Muscle layer of colon (tissue), 2 donors: ENCODE measurements around the gene EOLA1.
"Not testable (repeated sequence)": the region's sequence is repeated elsewhere in the genome, so short reads cannot be mapped to it uniquely, and the experiment has no call there.

ENCODE experiments used
- H3K27ac ChIP-seq: one replicate; pipeline ENCODE4 v1.7.0; 2013; ENCODE audit warnings: low read depth, mild to moderate bottlenecking, low read length, moderate library complexity
- H3K27me3 ChIP-seq, 2 donors: one replicate each; pipeline ENCODE4 v1.7.0; 2013; ENCODE audit warnings: low read length in 2 of 2, mild to moderate bottlenecking in 2 of 2; ENCODE audit not compliant: insufficient read depth in 2 of 2, control insufficient read depth in 1 of 2
- H3K36me3 ChIP-seq: one replicate; pipeline ENCODE4 v1.7.0; 2013; ENCODE audit warnings: mild to moderate bottlenecking, low read length; ENCODE audit not compliant: insufficient read depth
- H3K4me1 ChIP-seq: one replicate; pipeline ENCODE4 v1.7.0; 2013; ENCODE audit warnings: mild to moderate bottlenecking, low read length; ENCODE audit not compliant: insufficient read depth
- H3K4me3 ChIP-seq, 2 donors: one replicate each; pipeline ENCODE4 v1.7.0; 2013; ENCODE audit warnings: low read length in 2 of 2, low read depth in 1 of 2, mild to moderate bottlenecking in 1 of 2, moderate library complexity in 1 of 2
- H3K9ac ChIP-seq: one replicate; pipeline ENCODE4 v1.7.0; 2013; ENCODE audit warnings: low read length
- H3K9me3 ChIP-seq: one replicate; pipeline ENCODE4 v1.7.0; 2013; ENCODE audit warnings: mild to moderate bottlenecking, low read length
- donor health status: abdominal sarcoma.
- donor health status: Adenocarcinoma of cecum.

Gene EOLA1

DNA sequence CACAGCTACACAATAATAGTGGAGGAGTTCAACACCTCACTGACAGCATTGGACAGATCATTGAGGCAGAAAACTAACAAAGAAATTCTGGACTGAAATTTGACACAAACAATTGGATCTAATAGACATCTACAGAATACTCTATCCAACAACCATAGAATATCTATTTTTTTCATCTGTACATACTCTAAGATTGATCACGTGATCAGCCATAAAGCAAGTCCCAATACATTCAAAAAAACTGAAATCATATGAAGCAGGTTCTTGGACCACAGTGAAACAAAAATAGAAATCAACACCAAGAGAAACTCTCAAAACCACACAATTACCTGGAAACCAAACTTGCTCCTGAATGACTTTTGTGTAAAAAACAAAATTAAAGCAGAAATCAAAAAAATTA, 23.5 kb upstream of the EOLA1 start:
- H3K4me1 ChIP-seq, result no peaks in the 10 kb centered on the region
- no peak overlapping the region for H3K4me3 ChIP-seq
- no peak overlapping the region for H3K9ac ChIP-seq
- no peaks in the 10 kb centered on the region for H3K36me3 ChIP-seq
- no peak overlapping the region for H3K27ac ChIP-seq
- no peaks in the 10 kb centered on the region for H3K27me3 ChIP-seq
- no peaks in the 10 kb centered on the region for H3K9me3 ChIP-seq

DNA sequence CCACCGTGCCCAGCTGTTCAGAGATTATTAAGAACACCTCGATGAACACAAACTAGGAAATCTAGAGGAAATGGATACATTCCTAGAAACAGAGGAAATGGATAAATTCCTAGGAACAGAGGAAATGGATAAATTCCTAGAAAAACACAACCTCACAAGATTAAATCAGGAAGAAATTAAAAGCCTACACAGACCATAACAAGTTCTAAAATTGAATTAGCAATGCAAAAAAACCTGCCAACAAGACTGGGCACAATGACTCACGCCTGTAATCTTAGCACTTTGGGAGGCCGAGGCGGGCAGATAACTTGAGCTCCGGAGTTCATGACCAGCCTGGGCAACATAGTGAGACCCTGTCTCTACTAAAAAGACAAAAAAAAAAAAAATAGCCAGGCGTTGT, 22.6 kb upstream of the EOLA1 start:
- no peak overlapping the region for H3K27ac ChIP-seq
- no peaks in the 10 kb centered on the region for H3K4me1 ChIP-seq
- H3K36me3 ChIP-seq, result no peaks in the 10 kb centered on the region
- no peaks in the 10 kb centered on the region for H3K9me3 ChIP-seq
- no peak overlapping the region for H3K9ac ChIP-seq
- H3K27me3 ChIP-seq, result no peaks in the 10 kb centered on the region
- H3K4me3 ChIP-seq, result no peak overlapping the region

DNA sequence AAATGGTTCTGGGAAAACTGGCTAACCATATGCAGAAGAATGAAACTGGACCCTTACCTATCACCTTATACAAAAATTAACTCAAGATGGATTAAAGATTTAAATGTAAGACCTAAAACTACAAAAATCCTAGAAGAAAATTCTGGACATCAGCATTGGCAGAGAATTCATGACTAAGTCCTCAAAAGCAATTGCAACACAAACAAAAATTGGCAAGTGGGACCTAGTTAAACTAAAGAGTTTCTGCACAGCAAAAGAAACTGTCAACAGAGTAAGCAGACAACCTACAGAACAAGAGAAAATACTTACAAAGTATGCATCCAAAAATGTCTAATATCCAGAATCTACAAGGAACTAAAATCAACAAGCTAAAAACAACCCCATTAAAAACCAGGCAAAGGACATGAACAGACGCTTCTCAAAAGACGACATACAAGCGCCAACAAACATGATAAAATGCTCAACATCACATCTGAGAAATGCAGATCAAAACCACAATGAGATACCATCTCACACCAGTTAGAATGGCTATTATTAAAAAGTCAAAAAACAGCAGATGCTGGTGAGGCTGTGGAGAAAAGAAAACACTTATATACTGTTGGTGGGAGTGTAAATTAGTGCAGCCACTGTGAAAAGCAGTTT, 20.1 kb upstream of the EOLA1 start:
- H3K4me1 ChIP-seq, H3K9me3 ChIP-seq, H3K9ac ChIP-seq, H3K27me3 ChIP-seq, H3K36me3 ChIP-seq, H3K27ac ChIP-seq, H3K4me3 ChIP-seq: not testable (repeated sequence)

DNA sequence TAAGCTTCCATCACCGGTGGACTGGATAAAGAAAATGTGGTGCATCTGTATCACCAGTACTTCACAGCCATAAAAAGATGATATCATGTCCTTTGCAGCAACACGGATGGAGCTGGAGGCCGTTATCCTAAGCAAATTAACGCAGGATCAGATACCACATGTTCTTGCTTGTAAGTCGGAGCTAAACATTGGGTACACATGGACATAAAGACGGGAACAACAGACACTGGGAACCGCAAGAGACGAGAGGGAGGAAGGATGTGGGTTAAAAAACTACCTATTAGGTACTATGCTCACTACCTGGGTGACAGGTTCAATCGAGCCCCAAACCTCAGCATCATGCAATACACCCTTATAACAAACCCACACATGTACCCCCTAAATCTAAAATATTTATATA, 19.4 kb upstream of the EOLA1 start:
- H3K27me3 ChIP-seq, result no peaks in the 10 kb centered on the region
- no peaks in the 10 kb centered on the region for H3K9me3 ChIP-seq
- no peak overlapping the region for H3K4me3 ChIP-seq
- no peaks in the 10 kb centered on the region for H3K36me3 ChIP-seq
- H3K4me1 ChIP-seq, result peaks cover 7% of the 10 kb centered on the region
- H3K27ac ChIP-seq, result no peak overlapping the region
- no peak overlapping the region for H3K9ac ChIP-seq

DNA sequence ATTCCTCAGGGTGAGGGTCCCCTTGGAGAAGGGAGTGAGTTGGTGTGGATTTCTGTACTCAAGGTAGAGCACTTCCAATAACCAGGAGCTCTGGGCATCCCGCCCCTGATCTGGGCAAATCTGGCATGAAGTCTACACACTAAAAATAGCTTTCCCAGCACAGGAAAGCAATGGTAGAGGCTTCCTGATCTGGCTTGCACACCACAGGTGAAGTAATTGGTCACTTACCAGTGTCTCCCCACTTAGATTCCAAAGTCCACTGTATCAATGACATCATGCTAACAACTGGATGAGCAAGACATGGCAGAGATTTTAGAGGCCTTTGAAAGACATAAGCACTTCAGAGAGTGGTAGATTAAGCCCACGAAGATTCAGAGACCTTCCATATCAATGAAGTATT, 17.9 kb upstream of the EOLA1 start:
- Histone ChIP-seq H3K27me3 (no peaks in the 10 kb centered on the region), H3K4me1 (peaks cover 7% of the 10 kb centered on the region), H3K9ac (no peak overlapping the region), H3K4me3 (no peak overlapping the region), H3K36me3 (no peaks in the 10 kb centered on the region), H3K9me3 (no peaks in the 10 kb centered on the region), H3K27ac (no peak overlapping the region)

DNA sequence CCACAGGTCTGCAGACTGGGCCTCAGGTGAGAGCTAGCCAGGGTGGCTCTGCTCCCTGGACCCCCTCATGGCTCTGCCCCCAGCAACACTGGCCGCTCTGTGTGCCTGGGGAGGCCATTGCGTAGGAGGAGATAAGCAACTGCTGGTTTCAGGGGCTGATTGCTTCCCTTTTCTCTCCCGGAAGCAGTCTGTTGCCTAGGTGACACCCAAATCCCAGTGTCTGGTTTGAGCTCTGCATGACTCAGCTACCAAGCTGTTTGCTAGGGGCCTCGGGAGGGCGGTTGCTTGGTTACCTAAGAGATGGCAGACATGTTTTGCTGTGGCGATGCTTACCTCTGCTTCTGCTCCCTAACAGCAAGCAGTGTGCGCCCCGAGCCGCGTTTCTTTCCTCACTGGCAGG, 15.4 kb upstream of the EOLA1 start:
- not testable (repeated sequence) for H3K9ac ChIP-seq, H3K4me3 ChIP-seq, H3K27ac ChIP-seq, H3K27me3 ChIP-seq, H3K36me3 ChIP-seq, H3K4me1 ChIP-seq, H3K9me3 ChIP-seq

DNA sequence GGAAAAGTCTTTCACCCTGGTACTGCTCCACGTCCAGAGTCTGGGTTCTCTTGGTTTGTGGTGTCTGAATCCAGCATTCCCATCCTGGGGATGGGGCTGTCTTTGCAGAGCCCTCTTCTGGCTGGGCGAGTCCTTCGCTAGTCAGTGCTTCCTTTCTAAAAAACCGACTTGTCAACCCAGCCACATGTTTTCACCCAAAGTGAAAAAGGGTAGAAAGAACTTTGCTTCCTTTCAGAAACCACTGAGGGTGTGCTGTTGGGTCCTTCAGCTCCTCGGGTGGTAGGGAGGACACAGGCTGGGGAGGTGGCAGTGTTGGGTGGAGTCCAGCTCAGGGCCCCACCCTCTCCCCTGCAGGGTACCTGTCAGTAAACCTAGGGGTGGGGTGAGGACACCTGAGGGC, 14.9 kb upstream of the EOLA1 start:
- H3K4me3 ChIP-seq, H3K4me1 ChIP-seq, H3K9me3 ChIP-seq, H3K9ac ChIP-seq, H3K27me3 ChIP-seq, H3K36me3 ChIP-seq: not testable (repeated sequence)
- H3K27ac ChIP-seq, result peak overlapping the region; percentile 2

DNA sequence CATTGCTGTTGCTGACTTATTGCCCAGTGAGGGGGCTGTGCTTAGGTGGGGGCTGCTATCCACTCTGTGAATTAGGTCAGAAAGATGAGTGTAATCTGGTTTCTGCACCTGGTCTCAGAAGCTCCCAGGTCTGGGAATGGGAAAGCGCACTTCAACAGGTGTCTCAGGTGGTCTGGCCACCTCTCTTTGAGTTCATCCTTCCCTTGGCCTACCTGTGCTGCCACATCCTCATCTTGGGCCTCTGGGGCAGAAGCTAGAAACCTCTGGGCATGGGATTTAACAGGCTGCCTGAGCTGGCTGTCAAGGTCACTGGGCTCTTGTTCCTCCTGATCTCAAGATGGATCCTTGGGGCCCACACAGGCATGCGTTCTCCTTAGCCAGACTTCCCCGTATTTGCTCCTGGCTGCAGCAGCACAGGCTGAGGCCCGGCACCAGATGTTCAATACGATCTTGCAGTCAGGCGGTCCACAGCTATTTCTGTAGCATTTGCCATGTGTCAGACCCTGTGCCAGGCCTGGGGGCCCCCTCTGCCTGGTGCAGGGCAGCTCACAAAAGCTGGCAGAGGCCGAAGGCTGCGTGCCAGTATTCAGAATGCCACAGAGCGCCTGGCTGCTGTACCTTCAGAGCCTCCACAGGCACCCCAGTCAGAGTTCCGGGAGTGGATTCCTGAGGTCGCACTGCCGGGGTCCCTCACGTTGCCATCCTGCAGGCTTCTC, 14.3 kb upstream of the EOLA1 start:
- not testable (repeated sequence) for H3K9me3 ChIP-seq, H3K27me3 ChIP-seq

DNA sequence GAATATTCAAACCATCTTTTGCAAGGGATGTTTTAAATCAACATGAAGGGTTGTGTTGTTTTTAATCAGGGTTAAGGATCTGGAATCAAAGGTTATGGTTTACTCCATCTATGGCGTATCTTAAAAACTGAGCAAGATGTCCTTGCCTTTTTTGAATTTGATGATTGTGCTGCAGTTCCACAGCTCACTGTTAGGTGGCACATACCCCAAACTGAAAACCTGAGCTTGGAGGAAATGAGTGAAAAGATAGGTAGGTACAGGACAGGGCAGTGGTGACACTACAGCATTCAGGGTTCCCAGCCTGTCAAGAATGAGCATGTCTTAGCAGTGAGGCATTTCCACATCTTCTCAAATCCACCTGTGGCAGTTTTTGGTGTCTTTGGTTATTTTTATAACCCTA, 13.1 kb upstream of the EOLA1 start:
- H3K4me3 ChIP-seq, result no peak overlapping the region
- no peak overlapping the region for H3K9ac ChIP-seq
- no peaks in the 10 kb centered on the region for H3K27me3 ChIP-seq
- peaks cover 7% of the 10 kb centered on the region for H3K4me1 ChIP-seq
- H3K36me3 ChIP-seq, result no peaks in the 10 kb centered on the region
- H3K9me3 ChIP-seq, result no peaks in the 10 kb centered on the region
- H3K27ac ChIP-seq, result no peak overlapping the region

More for the DNA sequence above, 14.3 kb upstream of the EOLA1 start:
- not testable (repeated sequence) for H3K36me3 ChIP-seq, H3K4me1 ChIP-seq, H3K9ac ChIP-seq, H3K4me3 ChIP-seq
- peak overlapping the region; percentile 2 for H3K27ac ChIP-seq

DNA sequence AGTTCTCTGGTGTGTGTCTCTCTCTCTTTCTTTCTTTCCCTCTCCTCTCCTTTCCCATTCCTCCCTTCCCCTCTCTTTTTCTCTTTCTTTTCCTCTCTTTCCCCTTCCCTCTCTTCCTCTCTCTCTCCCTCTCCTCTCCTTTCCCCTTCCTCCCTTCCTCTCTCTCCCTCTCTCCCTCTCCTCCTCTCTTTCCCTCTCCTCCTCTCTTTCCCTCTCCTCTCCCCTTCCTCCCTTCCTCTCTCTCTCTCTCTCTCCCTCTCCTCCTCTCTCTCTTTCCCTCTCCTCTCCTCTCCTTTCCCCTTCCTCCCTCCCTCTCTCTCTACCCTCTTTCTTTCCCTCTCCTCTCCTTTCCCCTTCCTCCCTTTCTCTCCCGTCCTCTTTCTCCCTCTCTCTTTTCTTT, 12.4 kb upstream of the EOLA1 start:
- Histone ChIP-seq H3K27me3 (no peaks in the 10 kb centered on the region), H3K36me3 (no peaks in the 10 kb centered on the region), H3K9ac (no peak overlapping the region), H3K4me1 (peaks cover 7% of the 10 kb centered on the region), H3K27ac (no peak overlapping the region), H3K4me3 (no peak overlapping the region), H3K9me3 (no peaks in the 10 kb centered on the region)

DNA sequence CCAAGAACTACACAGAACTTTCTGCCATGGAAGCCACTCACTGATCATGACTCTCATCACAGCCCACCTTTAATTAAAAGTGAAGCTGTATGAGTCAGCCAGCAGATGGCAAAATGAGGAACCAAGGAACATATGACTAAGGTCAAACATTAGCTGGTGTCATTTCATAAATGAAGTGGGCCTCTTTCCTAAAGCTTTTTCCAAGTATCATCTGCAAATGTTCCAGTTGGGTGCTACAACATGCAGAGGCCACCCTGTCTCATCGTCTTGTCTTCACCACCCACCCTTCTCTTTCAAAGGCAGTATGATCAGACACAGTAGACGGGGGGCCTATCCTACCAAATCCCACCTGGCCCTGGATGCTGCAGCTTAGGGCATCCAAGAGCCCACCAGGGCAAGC, 9.2 kb upstream of the EOLA1 start:
- H3K27me3 ChIP-seq, result no peaks in the 10 kb centered on the region
- no peak overlapping the region for H3K27ac ChIP-seq
- H3K36me3 ChIP-seq, result no peaks in the 10 kb centered on the region
- no peak overlapping the region for H3K9ac ChIP-seq
- H3K4me3 ChIP-seq, result no peak overlapping the region
- H3K9me3 ChIP-seq, result no peaks in the 10 kb centered on the region
- no peaks in the 10 kb centered on the region for H3K4me1 ChIP-seq

DNA sequence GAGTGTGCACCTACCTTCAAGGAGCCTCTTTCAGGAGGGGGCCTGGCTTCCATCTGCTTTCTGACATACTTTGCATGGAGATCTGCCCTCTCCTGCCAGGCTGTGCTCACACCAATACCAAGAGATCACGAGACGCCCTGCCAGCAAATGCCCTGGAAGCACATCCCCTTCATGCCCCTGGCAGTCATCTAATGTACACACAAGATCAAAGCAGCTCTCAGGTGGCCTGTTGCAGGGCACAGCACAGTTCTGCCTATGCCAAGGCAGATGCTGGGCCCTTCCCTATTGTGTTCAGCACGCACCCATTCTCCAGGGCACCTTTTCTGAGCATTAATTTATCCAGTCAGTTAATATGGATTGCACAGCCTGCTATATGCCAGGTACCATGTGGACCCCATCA, 7.9 kb upstream of the EOLA1 start:
- not testable (repeated sequence) for H3K27me3 ChIP-seq, H3K27ac ChIP-seq, H3K4me1 ChIP-seq, H3K36me3 ChIP-seq, H3K4me3 ChIP-seq, H3K9me3 ChIP-seq, H3K9ac ChIP-seq
